ENCODE measurements around the gene STARD13.
"Not testable (repeated sequence)": the region's sequence is repeated elsewhere in the genome, so short reads cannot be mapped to it uniquely, and the experiment has no call there.

Gene STARD13

DNA sequence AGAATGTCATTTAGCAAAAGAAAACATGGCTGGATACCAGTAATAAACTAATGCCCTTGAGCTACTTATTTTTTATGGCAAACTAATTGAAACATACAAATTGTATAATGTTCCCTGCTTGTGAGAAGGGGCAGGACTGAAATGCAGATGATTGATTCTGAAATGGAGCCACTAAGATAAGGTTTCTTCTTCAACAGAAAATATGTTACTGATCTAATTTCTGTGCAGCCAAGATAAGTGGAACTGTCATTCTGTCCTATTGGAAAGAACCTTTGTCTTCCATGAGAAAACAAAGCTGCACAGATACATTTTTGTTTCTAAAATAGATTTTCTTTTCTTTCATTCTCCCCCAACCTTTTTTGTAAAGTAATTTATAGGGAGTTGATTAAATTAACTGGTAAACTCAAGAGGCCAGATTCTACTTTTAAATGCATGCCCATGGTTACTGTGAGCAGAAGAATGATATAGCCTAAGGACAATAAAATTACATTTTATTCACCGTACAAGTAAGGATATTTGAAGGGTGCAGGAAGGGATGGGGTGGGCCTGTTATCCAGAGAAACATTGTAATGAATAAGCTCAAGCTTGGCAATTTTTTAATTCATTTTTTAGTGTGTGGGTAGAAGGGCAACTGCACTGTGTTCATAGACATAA is 39.9 kb downstream of the STARD13 start:
- Mint-ChIP-seq H3K4me3 (no peak overlapping the region), H3K4me1 (peaks cover 21% of the 10 kb centered on the region), H3K9me3 (peaks cover 15% of the 10 kb centered on the region), H3K27me3 (ENCODE audit: low read depth) (peaks cover 3% of the 10 kb centered on the region), H3K27ac (peak overlapping the region; percentile 15 to 45 (median 23)), H3K36me3 (ENCODE audit: low read depth) (peaks cover 19% of the 10 kb centered on the region)
- TF ChIP-seq, protein P1, sequence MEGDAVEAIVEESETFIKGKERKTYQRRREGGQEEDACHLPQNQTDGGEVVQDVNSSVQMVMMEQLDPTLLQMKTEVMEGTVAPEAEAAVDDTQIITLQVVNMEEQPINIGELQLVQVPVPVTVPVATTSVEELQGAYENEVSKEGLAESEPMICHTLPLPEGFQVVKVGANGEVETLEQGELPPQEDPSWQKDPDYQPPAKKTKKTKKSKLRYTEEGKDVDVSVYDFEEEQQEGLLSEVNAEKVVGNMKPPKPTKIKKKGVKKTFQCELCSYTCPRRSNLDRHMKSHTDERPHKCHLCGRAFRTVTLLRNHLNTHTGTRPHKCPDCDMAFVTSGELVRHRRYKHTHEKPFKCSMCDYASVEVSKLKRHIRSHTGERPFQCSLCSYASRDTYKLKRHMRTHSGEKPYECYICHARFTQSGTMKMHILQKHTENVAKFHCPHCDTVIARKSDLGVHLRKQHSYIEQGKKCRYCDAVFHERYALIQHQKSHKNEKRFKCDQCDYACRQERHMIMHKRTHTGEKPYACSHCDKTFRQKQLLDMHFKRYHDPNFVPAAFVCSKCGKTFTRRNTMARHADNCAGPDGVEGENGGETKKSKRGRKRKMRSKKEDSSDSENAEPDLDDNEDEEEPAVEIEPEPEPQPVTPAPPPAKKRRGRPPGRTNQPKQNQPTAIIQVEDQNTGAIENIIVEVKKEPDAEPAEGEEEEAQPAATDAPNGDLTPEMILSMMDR (IDR thresholded peaks at IDR 0.05; ENCODE audit: unreplicated experiment in 3 of 3): no peak

DNA sequence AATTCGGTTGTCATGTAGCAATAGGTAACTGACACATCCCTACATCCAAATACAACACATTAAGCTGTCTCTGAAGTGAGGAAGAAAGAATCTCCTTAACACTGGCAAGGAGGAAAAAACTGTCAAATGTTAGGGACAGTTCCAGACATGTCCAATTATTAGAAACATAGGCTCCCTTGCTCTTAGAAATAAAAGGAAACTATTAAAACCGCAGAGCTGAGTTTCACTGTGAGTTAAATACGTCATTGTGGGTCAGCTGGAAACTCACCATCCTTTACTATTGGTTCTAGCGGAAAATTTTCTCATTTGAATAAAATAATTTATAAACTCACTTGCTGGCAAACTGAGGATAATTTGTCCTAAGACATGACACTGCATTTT is 40.7 kb downstream of the STARD13 start:
- peak overlapping the region in 2 of 3 experiments; percentile 23 to 25 for H3K27ac Mint-ChIP-seq

DNA sequence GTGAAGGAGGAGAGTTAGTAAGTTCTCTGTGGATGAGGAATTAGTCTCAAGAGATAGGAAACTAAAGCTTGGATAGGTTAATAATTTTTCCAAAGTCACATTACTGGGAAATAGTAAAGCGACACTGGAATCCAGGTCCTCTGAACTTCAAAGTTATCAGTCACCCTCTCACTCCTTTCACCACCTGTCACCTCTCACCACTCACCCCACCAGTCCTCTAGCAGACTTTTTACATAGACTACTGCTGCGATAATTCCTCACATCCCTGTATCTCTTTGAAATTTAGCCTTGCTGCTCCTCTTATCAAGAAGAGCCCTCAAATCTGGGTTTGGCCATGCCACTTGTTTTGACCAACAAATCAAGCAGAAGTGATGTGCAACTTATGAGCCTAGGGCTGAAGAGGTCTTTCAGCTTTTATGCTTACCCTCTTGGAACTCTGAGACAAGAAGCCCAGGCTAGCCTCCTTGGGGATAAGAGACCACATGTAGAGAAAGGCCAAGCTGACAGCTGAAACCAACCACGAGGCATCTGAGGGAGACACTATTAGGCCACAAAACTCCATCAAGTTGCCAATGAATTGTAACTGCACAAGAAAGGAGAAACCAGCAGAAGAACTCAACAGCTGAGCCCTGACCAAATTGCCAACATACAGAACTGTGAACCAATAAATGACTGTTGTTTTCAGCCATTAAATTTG is 41.2 kb downstream of the STARD13 start:
- peaks cover 18% of the 10 kb centered on the region for H3K4me1 Mint-ChIP-seq
- peaks cover 30% of the 10 kb centered on the region for H3K36me3 Mint-ChIP-seq (ENCODE audit: low read depth)
- TF ChIP-seq, protein P1 (IDR thresholded peaks at IDR 0.05; ENCODE audit: unreplicated experiment in 3 of 3): no peak
- no peak overlapping the region for H3K4me3 Mint-ChIP-seq
- peak overlapping the region in 2 of 3 experiments; percentile 25 to 47 for H3K27ac Mint-ChIP-seq
- peaks cover 23% of the 10 kb centered on the region for H3K9me3 Mint-ChIP-seq
- H3K27me3 Mint-ChIP-seq (ENCODE audit: low read depth): peaks cover 6% of the 10 kb centered on the region

More for the DNA sequence above, 40.7 kb downstream of the STARD13 start:
- H3K27me3 Mint-ChIP-seq (ENCODE audit: low read depth): peaks cover 5% of the 10 kb centered on the region
- no peak overlapping the region for H3K4me3 Mint-ChIP-seq
- H3K36me3 Mint-ChIP-seq (ENCODE audit: low read depth): peaks cover 25% of the 10 kb centered on the region
- H3K4me1 Mint-ChIP-seq: peaks cover 19% of the 10 kb centered on the region
- H3K9me3 Mint-ChIP-seq: peaks cover 21% of the 10 kb centered on the region
- TF ChIP-seq, protein P1 (IDR thresholded peaks at IDR 0.05; ENCODE audit: unreplicated experiment in 3 of 3): no peak

DNA sequence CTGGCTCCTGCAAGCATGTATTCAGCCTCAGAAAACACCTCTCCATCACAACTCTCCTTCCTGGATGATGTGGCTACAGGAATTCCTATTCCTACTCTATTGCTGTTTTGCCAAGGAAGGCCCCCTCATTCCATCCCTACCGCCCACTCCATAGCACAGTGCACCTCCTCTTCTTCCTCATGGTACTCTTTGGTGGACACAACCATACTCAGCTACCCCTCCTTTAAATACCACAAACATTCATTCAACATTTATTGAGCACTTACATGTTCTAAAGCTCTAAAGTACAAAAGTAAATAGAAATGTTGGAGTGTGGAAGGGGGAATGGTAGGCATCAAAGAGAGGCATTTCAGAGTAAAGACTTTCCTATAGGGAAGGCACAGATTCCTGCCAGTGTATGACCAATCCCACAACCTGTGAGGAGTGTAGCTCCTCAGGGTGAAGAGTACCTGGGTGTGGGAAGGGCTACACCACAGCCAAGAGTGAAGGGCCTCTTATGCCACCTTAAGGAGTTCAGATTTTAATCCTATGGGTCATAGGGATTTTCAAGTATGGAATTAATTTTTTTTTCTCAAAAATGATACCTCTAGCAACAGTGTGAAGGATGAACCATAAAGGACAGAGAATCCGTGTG is 42.5 kb downstream of the STARD13 start:
- H3K4me1 Mint-ChIP-seq: peaks cover 7% of the 10 kb centered on the region

DNA sequence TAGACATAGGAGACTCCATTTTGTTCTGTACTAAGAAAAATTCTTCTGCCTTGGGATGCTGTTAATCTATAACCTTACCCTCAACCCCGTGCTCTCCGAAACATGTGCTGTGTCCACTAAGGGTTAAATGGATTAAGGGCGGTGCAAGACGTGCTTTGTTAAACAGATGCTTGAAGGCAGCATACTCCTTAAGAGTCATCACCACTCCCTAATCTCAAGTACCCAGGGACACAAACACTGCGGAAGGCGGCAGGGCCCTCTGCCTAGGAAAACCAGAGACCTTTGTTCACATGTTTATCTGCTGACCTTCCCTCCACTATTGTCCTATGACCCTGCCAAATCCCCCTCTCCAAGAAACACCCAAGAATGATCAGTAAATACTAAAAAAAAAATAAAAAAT is 43.2 kb downstream of the STARD13 start:
- H3K27me3 Mint-ChIP-seq (ENCODE audit: low read depth); H3K4me3 Mint-ChIP-seq; H3K27ac Mint-ChIP-seq; H3K4me1 Mint-ChIP-seq: not testable (repeated sequence)
- H3K9me3 Mint-ChIP-seq: peaks cover 23% of the 10 kb centered on the region
- H3K36me3 Mint-ChIP-seq (ENCODE audit: low read depth): peaks cover 32% of the 10 kb centered on the region

More for the DNA sequence above, 42.5 kb downstream of the STARD13 start:
- Mint-ChIP-seq H3K9me3 (peaks cover 23% of the 10 kb centered on the region), H3K27ac (no peak overlapping the region), H3K27me3 (ENCODE audit: low read depth) (peaks cover 6% of the 10 kb centered on the region), H3K36me3 (ENCODE audit: low read depth) (peaks cover 32% of the 10 kb centered on the region), H3K4me3 (no peak overlapping the region)
- TF ChIP-seq, protein P1 (IDR thresholded peaks at IDR 0.05; ENCODE audit: unreplicated experiment in 3 of 3): no peak

DNA sequence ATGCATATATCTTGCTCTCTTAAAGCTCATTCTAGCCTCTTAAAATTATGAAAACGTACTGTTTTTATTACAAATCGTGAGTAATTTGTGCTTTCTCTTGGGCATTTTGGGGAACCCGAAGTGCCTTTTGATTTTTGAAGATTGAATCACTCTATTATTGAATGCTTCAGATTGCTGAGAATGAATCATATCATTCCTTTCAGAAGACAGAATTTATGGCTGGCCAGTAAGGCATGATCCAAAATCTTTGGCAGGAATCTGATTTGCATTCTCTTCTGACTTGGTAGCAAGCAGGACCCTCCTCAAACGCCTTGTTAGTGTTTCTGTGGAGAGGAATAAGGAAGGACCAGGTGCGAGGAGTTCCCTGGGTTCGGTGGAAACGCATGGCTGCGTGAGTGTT is 49.5 kb downstream of the STARD13 start:
- Mint-ChIP-seq H3K4me3 (no peak overlapping the region), H3K4me1 (peaks cover 33% of the 10 kb centered on the region), H3K27me3 (ENCODE audit: low read depth) (peaks cover 3% of the 10 kb centered on the region), H3K36me3 (ENCODE audit: low read depth) (peaks cover 43% of the 10 kb centered on the region), H3K9me3 (peaks cover 12% of the 10 kb centered on the region), H3K27ac (no peak overlapping the region)
- TF ChIP-seq, protein P1 (IDR thresholded peaks at IDR 0.05; ENCODE audit: unreplicated experiment in 3 of 3): no peak
